Right renal cortex interstitium (tissue), 3 donors: ENCODE data around the gene DYNC2I2. TPM values are rescaled to one million over a fixed set of nuclear protein-coding genes. Genes with fewer than 3 reads are reported as not detected.
"Not testable (repeated sequence)": the region's sequence is repeated elsewhere in the genome, so short reads cannot be mapped to it uniquely, and the experiment has no call there.

Experiments
- DNase-seq, 3 donors: peaks; one replicate each; pipeline ENCODE4 v3.0.0-alpha.2; 2013; ENCODE audit warnings: low read depth in 3 of 3, low spot score in 2 of 3
- polyA plus RNA-seq, 3 donors: library from polyadenylated mRNA; unstranded; fragments of 120-200 nt; gene quantifications; one replicate each; pipeline ENCODE4 v1.2.1, GENCODE V29; 2013; ENCODE audit not compliant: insufficient read length in 3 of 3

The DYNC2I2 gene
- 10 to 100 TPM; 54.2 to 58.1 (median 57.6) TPM for polyA plus RNA-seq

- DNase-seq: peak; percentile 86 to 93 (median 87)
Measured at GRCh38 chr9:128656416-128657343, at the start of gene DYNC2I2. Gene DYNC2I2 (minus strand): TSS chr9:128656847. CDS start chr9:128656726, 121 bp downstream.

- DNase-seq: no peak
Measured at GRCh38 chr9:128706045-128706444, 49.4 kb upstream of the DYNC2I2 start.

GRCh38 chr9:128705051-128705965, 48.7 kb upstream of the DYNC2I2 start:
- no peak for DNase-seq

GRCh38 chr9:128704356-128704670, 47.7 kb upstream of the DYNC2I2 start:
- DNase-seq: no peak

GRCh38 chr9:128703616-128704355, 47.1 kb upstream of the DYNC2I2 start:
- DNase-seq: no peak

GRCh38 chr9:128702949-128703615, 46.4 kb upstream of the DYNC2I2 start:
- DNase-seq: no peak

GRCh38 chr9:128702445-128702948, 45.9 kb upstream of the DYNC2I2 start, which contains the start of gene PKN3:
Gene PKN3 (plus strand): TSS chr9:128702503. CDS start chr9:128702916, 413 bp downstream.
- DNase-seq: peak in 1 of 3 donors; percentile 81

- DNase-seq: no peak
Measured at GRCh38 chr9:128701227-128701854, 44.7 kb upstream of the DYNC2I2 start.

- not testable (repeated sequence) for DNase-seq
Measured at GRCh38 chr9:128699096-128699795, 42.6 kb upstream of the DYNC2I2 start.

- no peak for DNase-seq
Measured at GRCh38 chr9:128696923-128697707, 40.5 kb upstream of the DYNC2I2 start.

GRCh38 chr9:128694344-128694743, 37.7 kb upstream of the DYNC2I2 start:
- DNase-seq: no peak

GRCh38 chr9:128693738-128694137, 37.1 kb upstream of the DYNC2I2 start:
- not testable (repeated sequence) for DNase-seq

GRCh38 chr9:128690684-128691034, 34.0 kb upstream of the DYNC2I2 start:
- no peak for DNase-seq

- no peak for DNase-seq
Measured at GRCh38 chr9:128689820-128690683, 33.4 kb upstream of the DYNC2I2 start.

GRCh38 chr9:128689293-128689774, 32.7 kb upstream of the DYNC2I2 start:
- DNase-seq: no peak

GRCh38 chr9:128688501-128689292, 32.0 kb upstream of the DYNC2I2 start, which contains the start of gene SET:
Gene SET (plus strand): TSS chr9:128689222. CDS start chr9:128689583, 361 bp downstream.
- DNase-seq: peak in 2 of 3 donors; percentile 86 to 90
